HCT116 (cell line): Measurements from ENCODE around the gene OR2A14. TPM values are rescaled to one million over a fixed set of nuclear protein-coding genes. Genes with fewer than 3 reads are reported as not detected.

Experiments used
- ATAC-seq: fragments of 200-7000 bp; cut with Tn5 transposase; 2 replicates; pipeline ENCODE4 v1.9.1; 2020; ENCODE audit warnings: mild to moderate bottlenecking, moderate library complexity
- BruUV-seq: library from RNA; stranded (reverse); fragments of 400-500 nt; replicated peaks from 2 replicates; lab custom pipeline; 2021; lab: Mats Ljungman, UMichigan
- CTCF ChIA-PET: fragments of 300-600 bp; sonication (Branson Sonifier 250); formaldehyde crosslinking; loops from one replicate; lab custom pipeline; 2021; ENCODE audit warnings: antibody characterized with exemption; lab: Charles Lee
- POLR2A ChIA-PET: fragments of 300-600, 350-600 bp; sonication (Branson Sonifier 250); formaldehyde crosslinking; loops from one replicate; lab custom pipeline; 2021; ENCODE audit warnings: antibody characterized with exemption; lab: Charles Lee
- RAD21 ChIA-PET, 2 experiments: fragments of 300-600 bp; sonication (Branson Sonifier 250); formaldehyde crosslinking; loops; one replicate each; lab custom pipeline; 2023; ENCODE audit warnings: low total read pairs in 2 of 2; ENCODE audit not compliant: uncharacterized antibody in 2 of 2, unreplicated experiment in 2 of 2, low non-redundant PET in 1 of 2; lab: Charles Lee
- DNase-seq: peaks from one replicate; pipeline ENCODE4 v3.0.0-alpha.2; 2010; ENCODE audit warnings: low read depth, low spot score
- H2AFZ ChIP-seq: fragments of 200-600 bp; shearing (Covaris generic), sonication (generic); 2 replicates; pipeline ENCODE4 v1.6.1; 2017; ENCODE audit warnings: low read depth, mixed run types, mixed read lengths, antibody characterized with exemption, low read length; ENCODE audit not compliant: poor library complexity, severe bottlenecking
- H3K27ac ChIP-seq: 2 replicates; pipeline ENCODE4 v1.5.1; 2012; ENCODE audit warnings: low read depth, low read length
- H3K27me3 ChIP-seq: fragments of 200-600 bp; sonication (generic); 2 replicates; pipeline ENCODE4 v1.6.1; 2016; ENCODE audit warnings: mixed run types, low read length, mixed read lengths; ENCODE audit not compliant: insufficient read depth
- H3K36me3 ChIP-seq, 2 experiments: fragments of 200-500 bp in 1 of 2; fragments of 200-600 bp in 1 of 2; sonication (Bioruptor generic) in 1 of 2; sonication (generic) in 1 of 2; 2 replicates each; pipeline versions ENCODE4 v1.5.1 to v1.6.1; 2014 to 2016; ENCODE audit warnings: low read length in 2 of 2, inconsistent platforms in 1 of 2, mixed read lengths in 1 of 2, mixed run types in 1 of 2; ENCODE audit not compliant: insufficient read depth in 2 of 2, control insufficient read depth in 1 of 2
- H3K4me1 ChIP-seq, 2 experiments: fragments of 200-600 bp in 1 of 2; sonication (generic) in 1 of 2; 2 replicates each; pipeline versions ENCODE4 v1.5.1 to v1.6.1; 2012 to 2017; ENCODE audit warnings: low read length in 2 of 2, inconsistent platforms in 1 of 2, mild to moderate bottlenecking in 1 of 2, mixed read lengths in 1 of 2, mixed run types in 1 of 2, moderate library complexity in 1 of 2; ENCODE audit not compliant: insufficient read depth in 2 of 2, control insufficient read depth in 1 of 2
- H3K4me2 ChIP-seq: fragments of 200-600 bp; sonication (generic); 2 replicates; pipeline ENCODE4 v1.6.1; 2017; ENCODE audit warnings: mixed run types, low read length, mixed read lengths
- H3K4me3 ChIP-seq, 2 experiments: fragments of 200-600 bp in 1 of 2; sonication (generic) in 1 of 2; replicated peaks in 1 of 2; 2 replicates each; pipeline ENCODE4 v1.5.1; 2011 to 2016; ENCODE audit warnings: low read length in 2 of 2, control low read depth in 1 of 2, low read depth in 1 of 2, mild to moderate bottlenecking in 1 of 2, mixed read lengths in 1 of 2, mixed run types in 1 of 2
- H3K79me2 ChIP-seq: fragments of 200-600 bp; sonication (generic); 2 replicates; pipeline ENCODE4 v1.6.1; 2017; ENCODE audit warnings: mild to moderate bottlenecking, mixed run types, low read length, moderate library complexity, mixed read lengths; ENCODE audit not compliant: insufficient read depth
- H3K9ac ChIP-seq: fragments of 200-600 bp; sonication (generic); 2 replicates; pipeline ENCODE4 v1.6.1; 2016; ENCODE audit warnings: low read length, mixed read lengths
- H3K9me2 ChIP-seq: fragments of 200-600 bp; sonication (generic), shearing (Covaris generic); 2 replicates; pipeline ENCODE4 v1.6.1; 2017; ENCODE audit warnings: mixed run types, mild to moderate bottlenecking, moderate library complexity; ENCODE audit not compliant: insufficient read depth
- H3K9me3 ChIP-seq, 2 experiments: fragments of 200-500 bp in 1 of 2; fragments of 200-600 bp in 1 of 2; sonication (Bioruptor generic) in 1 of 2; sonication (generic) in 1 of 2; 2 replicates each; pipeline ENCODE4 v1.6.1; 2014 to 2017; ENCODE audit warnings: low read length in 2 of 2, mixed read lengths in 2 of 2, inconsistent platforms in 1 of 2, low read depth in 1 of 2, mild to moderate bottlenecking in 1 of 2, mixed run types in 1 of 2, moderate library complexity in 1 of 2; ENCODE audit not compliant: control insufficient read depth in 1 of 2, insufficient read depth in 1 of 2
- H4K20me1 ChIP-seq: fragments of 200-600 bp; sonication (generic), shearing (Covaris generic); 2 replicates; pipeline ENCODE4 v1.6.1; 2017; ENCODE audit warnings: mixed run types, mild to moderate bottlenecking, moderate library complexity; ENCODE audit not compliant: insufficient read depth
- ATF3 ChIP-seq: IDR thresholded peaks from 2 replicates; pipeline ENCODE4 v1.6.1; 2012
- CBX3 ChIP-seq: IDR thresholded peaks from 2 replicates; pipeline ENCODE4 v1.6.1; 2012; ENCODE audit warnings: low read depth
- JUND ChIP-seq: IDR thresholded peaks from 2 replicates; pipeline ENCODE4 v1.6.1; 2012
- POLR2A ChIP-seq: IDR thresholded peaks from 2 replicates; pipeline ENCODE4 v1.7.0; 2011; ENCODE audit warnings: borderline replicate concordance; ENCODE audit not compliant: insufficient read depth, insufficient read length; ENCODE audit errors: extremely low read depth
- REST ChIP-seq: IDR thresholded peaks from 2 replicates; pipeline ENCODE4 v1.6.1; 2012; ENCODE audit warnings: low read depth
- ZNF274 ChIP-seq: fragments of 200-500 bp; sonication (Bioruptor generic); IDR thresholded peaks from 2 replicates; pipeline ENCODE4 v1.6.1; 2014; ENCODE audit warnings: mild to moderate bottlenecking, low read depth, low read length, inconsistent platforms
- intact Hi-C: fragments of 100-400 bp; cut with micrococcal nuclease; formaldehyde crosslinking; loops from 2 replicates; pipeline ENCODE4 v1.10.0; 2022
- total RNA-seq: library from RNA; stranded (reverse); gene quantifications from one replicate; pipeline ENCODE4 v1.2.1, GENCODE V29; 2021; ENCODE audit not compliant: unreplicated experiment

The OR2A14 gene
- total RNA-seq, 1 experiment from 2014 or later: not detected

DNA sequence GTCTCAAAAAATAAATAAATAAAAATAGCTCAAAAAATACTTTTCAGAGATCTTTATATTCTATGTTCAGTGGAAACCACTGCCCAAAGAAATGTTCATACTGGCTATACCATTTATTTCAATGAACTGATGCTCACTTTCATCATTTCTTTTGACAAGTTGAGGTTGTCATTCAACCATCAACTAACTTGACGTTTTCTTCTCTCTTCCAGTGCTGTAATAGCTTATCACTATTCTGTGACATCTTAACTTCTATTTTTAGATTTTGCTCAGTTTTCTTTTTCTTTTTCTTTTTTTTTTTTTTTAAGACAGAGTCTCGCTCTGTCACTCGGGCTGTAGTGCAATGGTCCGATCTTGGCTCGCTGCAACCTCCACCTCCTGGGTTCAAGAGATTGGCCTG, 51.6 kb downstream of the OR2A14 start:
- H3K79me2 ChIP-seq: no peaks in the 10 kb centered on the region
- no peaks in the 10 kb centered on the region for H3K4me1 ChIP-seq
- no peaks in the 10 kb centered on the region for H3K36me3 ChIP-seq
- H3K9me2 ChIP-seq: no peaks in the 10 kb centered on the region
- H3K27me3 ChIP-seq: no peaks in the 10 kb centered on the region
- no peak overlapping the region for H3K27ac ChIP-seq
- POLR2A ChIA-PET: no interaction called here
- CTCF ChIA-PET: no interaction called here
- H4K20me1 ChIP-seq: no peaks in the 10 kb centered on the region
- DNase-seq (no peak), ATAC-seq (no peak)
- no peak overlapping the region for H3K4me2 ChIP-seq
- no TSS peak for BruUV-seq
- H3K9ac ChIP-seq: no peak overlapping the region
- TF ChIP-seq ATF3 (no peak), POLR2A (no peak), REST (no peak), JUND (no peak), ZNF274 (no peak), CBX3 (no peak)
- intact Hi-C loops: loop anchor here (5.0 kb wide), 1 partner anchor 258 kb away; no protein-coding TSS in a partner anchor
- H2AFZ ChIP-seq: no peak overlapping the region
- H3K9me3 ChIP-seq: no peaks in the 10 kb centered on the region
- no peak overlapping the region for H3K4me3 ChIP-seq
- RAD21 ChIA-PET: no interaction called here
